HepG2 (cell line): ENCODE measurements around the gene HTR7. TPM values are rescaled to one million over a fixed set of nuclear protein-coding genes. Genes with fewer than 3 reads are reported as not detected.

Experiments
- GMEB2 ChIP-seq: IDR thresholded peaks from 2 replicates; pipeline ENCODE4 v1.6.1; 2016; ENCODE audit warnings: missing biosample characterization, missing genetic modification reagents, low read depth
- HDAC1 ChIP-seq: sonication (generic); formaldehyde crosslinking; IDR thresholded peaks from 2 replicates; pipeline ENCODE4 v1.5.1; 2020; ENCODE audit warnings: mild to moderate bottlenecking, missing genetic modification reagents
- HNF1A ChIP-seq, 2 experiments: sonication (generic) in 1 of 2; formaldehyde crosslinking in 1 of 2; IDR thresholded peaks; 2 replicates each; pipeline versions ENCODE4 v1.4.0 to v1.6.1; 2016 to 2020; ENCODE audit warnings: borderline replicate concordance in 1 of 2, low read depth in 1 of 2, mild to moderate bottlenecking in 1 of 2, missing genetic modification reagents in 1 of 2
- HNF4G ChIP-seq, 2 experiments: sonication (generic) in 1 of 2; formaldehyde crosslinking in 1 of 2; IDR thresholded peaks; 2 replicates each; pipeline versions ENCODE4 v1.4.0 to v1.6.1; 2011 to 2020; ENCODE audit warnings: borderline replicate concordance in 2 of 2, low read depth in 2 of 2, mild to moderate bottlenecking in 2 of 2, low read length in 1 of 2, missing genetic modification reagents in 1 of 2, moderate library complexity in 1 of 2
- MED8 ChIP-seq: sonication (generic); formaldehyde crosslinking; IDR thresholded peaks from 2 replicates; pipeline ENCODE4 v1.8.1; 2023; ENCODE audit warnings: mild to moderate bottlenecking, missing genetic modification reagents; ENCODE audit not compliant: insufficient replicate concordance
- PCBP2 ChIP-seq: fragments of 200-400 bp; formaldehyde crosslinking; optimal IDR thresholded peaks from 2 replicates; pipeline ENCODE3; 2018; ENCODE audit warnings: low read length, low read depth; ENCODE audit not compliant: poor library complexity, severe bottlenecking
- SIX1 ChIP-seq: sonication (generic); formaldehyde crosslinking; IDR thresholded peaks from 2 replicates; pipeline ENCODE4 v1.4.0; 2020; ENCODE audit warnings: missing genetic modification reagents, borderline replicate concordance
- ZNF230 ChIP-seq: sonication (generic); formaldehyde crosslinking; IDR thresholded peaks from 2 replicates; pipeline ENCODE4 v1.4.0; 2020; ENCODE audit warnings: mild to moderate bottlenecking, missing genetic modification reagents
- ZSCAN30 ChIP-seq: sonication (generic); formaldehyde crosslinking; IDR thresholded peaks from 2 replicates; pipeline ENCODE4 v1.5.0; 2020; ENCODE audit warnings: mild to moderate bottlenecking, missing genetic modification reagents
- polyA plus RNA-seq, 8 experiments: library from polyadenylated mRNA; depleted of rRNA in 3 of 8; stranded (reverse) in 7 of 8; unstranded in 1 of 8; fragments of >200 nt; fragmentation: Illumina TruSeq in 4 of 8; extraction: Trizol in 4 of 8; gene quantifications; 2 replicates each; pipeline versions ENCODE4 v1.2.1 to v1.2.3, GENCODE V29; 2011 to 2016; ENCODE audit warnings: low read depth in 4 of 8, missing spikeins in 1 of 8, mixed read lengths in 1 of 8; ENCODE audit not compliant: insufficient read depth in 1 of 8
- total RNA-seq, 5 experiments: library from RNA; depleted of rRNA; stranded (reverse); fragments of >200 nt; fragmentation: Illumina TruSeq; extraction: Trizol; gene quantifications; 2 replicates each; pipeline ENCODE4 v1.2.3, GENCODE V29; 2016; ENCODE audit warnings: low read depth in 1 of 5

Gene HTR7
- total and polyA plus RNA-seq, 2 of the 13 experiments (the other 11 are each of a cell fraction or from before 2014, with no cell fraction given), result 0.04 TPM; not detected in 1

DNA sequence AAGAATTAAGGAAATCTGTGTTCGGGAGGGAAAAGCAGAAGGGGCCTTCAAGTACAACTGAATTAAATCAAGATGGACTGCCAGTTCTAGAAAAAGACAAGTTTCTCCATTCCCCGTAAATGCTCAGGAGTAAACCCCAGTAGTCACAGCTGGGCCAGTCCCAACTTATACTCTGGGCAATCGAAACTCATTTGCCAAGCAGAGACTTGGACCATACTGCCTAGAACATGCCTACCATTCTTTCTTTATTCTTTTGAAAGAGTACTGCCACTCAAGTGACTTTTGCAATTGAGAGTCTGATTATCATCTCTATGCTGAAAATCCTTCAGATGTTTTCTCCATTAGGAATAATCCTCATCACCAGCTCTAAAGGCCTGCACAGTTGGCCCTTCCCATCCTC is 35.4 kb upstream of the HTR7 start (continued):
- TF ChIP-seq HNF1A (IDR thresholded peaks at IDR 0.05; ENCODE audit: low read depth) (no peak), HNF1A (CRISPR knock-in tag; IDR thresholded peaks at IDR 0.05; ENCODE audit: borderline replicate concordance) (no peak), MED8 (no peak), HNF4G (IDR thresholded peaks at IDR 0.05; ENCODE audit: borderline replicate concordance, low read depth, low read length) (no peak), HNF4G (CRISPR knock-in tag; IDR thresholded peaks at IDR 0.05; ENCODE audit: borderline replicate concordance, low read depth) (no peak), HDAC1 (CRISPR knock-in tag) (no peak), ZSCAN30 (CRISPR knock-in tag) (no peak), GMEB2 (no peak), ZNF230 (no peak), SIX1 (CRISPR knock-in tag) (no peak), PCBP2 (no peak)
